ENCODE results near the gene ABCA5. TPM values are rescaled to one million over a fixed set of nuclear protein-coding genes. Genes with fewer than 3 reads are reported as not detected.
A peak's percentile ranks its signal among the peaks of the same experiment; 100 is the strongest.

ABCA5 gene
- total RNA-seq, 1 donor from 2014 or later: 485 TPM

DNA sequence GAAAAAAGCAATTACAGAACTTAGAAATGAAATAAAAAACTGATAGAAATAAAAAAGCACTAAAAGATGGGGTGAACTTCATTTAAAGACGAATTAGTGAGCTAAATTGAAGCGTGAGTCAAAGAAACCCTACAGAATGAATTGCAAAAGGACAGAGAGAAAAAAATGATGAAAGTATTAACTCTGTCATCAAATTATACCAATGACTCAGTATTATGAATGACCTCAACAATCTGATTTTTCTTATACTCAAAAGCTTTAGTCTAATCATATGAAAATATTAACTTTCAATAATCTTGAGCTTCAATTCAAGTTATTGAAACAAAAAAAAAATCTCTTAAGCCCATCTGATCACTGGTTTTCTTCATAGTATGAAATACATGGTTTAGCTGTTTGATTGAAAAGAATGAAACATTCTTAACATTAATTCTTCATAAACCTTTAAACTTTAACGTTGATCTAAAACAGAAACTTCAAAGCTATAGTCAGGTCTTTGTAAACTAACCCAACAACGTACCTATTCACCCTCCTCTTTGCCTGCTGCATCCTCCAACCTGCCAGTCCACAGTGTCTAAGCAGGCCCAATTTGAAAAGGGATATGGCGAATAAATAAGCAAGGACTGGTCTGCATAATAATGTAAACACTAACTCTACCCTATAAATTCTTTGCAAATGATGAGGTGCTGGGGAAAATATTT lies 6.6 kb downstream of the ABCA5 start:
- TF ChIP-seq, protein P1, sequence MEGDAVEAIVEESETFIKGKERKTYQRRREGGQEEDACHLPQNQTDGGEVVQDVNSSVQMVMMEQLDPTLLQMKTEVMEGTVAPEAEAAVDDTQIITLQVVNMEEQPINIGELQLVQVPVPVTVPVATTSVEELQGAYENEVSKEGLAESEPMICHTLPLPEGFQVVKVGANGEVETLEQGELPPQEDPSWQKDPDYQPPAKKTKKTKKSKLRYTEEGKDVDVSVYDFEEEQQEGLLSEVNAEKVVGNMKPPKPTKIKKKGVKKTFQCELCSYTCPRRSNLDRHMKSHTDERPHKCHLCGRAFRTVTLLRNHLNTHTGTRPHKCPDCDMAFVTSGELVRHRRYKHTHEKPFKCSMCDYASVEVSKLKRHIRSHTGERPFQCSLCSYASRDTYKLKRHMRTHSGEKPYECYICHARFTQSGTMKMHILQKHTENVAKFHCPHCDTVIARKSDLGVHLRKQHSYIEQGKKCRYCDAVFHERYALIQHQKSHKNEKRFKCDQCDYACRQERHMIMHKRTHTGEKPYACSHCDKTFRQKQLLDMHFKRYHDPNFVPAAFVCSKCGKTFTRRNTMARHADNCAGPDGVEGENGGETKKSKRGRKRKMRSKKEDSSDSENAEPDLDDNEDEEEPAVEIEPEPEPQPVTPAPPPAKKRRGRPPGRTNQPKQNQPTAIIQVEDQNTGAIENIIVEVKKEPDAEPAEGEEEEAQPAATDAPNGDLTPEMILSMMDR (IDR thresholded peaks at IDR 0.05; ENCODE audit: partially characterized antibody, unreplicated experiment): no peak
- Mint-ChIP-seq H3K9me3 (ENCODE audit: unreplicated experiment) (peaks cover 1% of the 10 kb centered on the region), H3K4me1 (ENCODE audit: low read depth, unreplicated experiment) (peaks cover 50% of the 10 kb centered on the region), H3K27ac (ENCODE audit: unreplicated experiment) (no peak overlapping the region), H3K36me3 (ENCODE audit: unreplicated experiment) (no peaks in the 10 kb centered on the region), H3K4me3 (ENCODE audit: unreplicated experiment) (peak overlapping the region; percentile 30), H3K27me3 (ENCODE audit: unreplicated experiment) (peaks cover 3% of the 10 kb centered on the region)
- no peak for DNase-seq

DNA sequence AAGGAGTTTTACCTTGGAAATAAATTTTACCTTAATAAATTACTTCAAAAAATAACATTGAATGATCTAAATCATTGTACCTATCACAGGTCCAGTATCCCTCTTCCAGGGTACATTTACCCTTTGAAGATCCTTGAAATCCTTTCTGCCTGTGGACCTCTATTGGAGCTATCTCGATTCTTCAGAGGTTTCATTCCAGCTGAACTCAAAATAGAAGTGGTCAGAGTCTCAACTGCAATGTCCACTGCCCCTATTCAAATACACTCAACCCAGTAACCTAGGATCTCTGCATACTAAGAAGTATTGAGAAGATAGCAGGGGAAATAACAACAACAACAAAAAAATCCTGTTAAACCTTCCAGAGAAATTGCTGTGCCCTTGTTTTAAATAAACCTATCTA lies 9.3 kb downstream of the ABCA5 start:
- H3K4me3 Mint-ChIP-seq (ENCODE audit: unreplicated experiment): no peak overlapping the region
- no peaks in the 10 kb centered on the region for H3K36me3 Mint-ChIP-seq (ENCODE audit: unreplicated experiment)

DNA sequence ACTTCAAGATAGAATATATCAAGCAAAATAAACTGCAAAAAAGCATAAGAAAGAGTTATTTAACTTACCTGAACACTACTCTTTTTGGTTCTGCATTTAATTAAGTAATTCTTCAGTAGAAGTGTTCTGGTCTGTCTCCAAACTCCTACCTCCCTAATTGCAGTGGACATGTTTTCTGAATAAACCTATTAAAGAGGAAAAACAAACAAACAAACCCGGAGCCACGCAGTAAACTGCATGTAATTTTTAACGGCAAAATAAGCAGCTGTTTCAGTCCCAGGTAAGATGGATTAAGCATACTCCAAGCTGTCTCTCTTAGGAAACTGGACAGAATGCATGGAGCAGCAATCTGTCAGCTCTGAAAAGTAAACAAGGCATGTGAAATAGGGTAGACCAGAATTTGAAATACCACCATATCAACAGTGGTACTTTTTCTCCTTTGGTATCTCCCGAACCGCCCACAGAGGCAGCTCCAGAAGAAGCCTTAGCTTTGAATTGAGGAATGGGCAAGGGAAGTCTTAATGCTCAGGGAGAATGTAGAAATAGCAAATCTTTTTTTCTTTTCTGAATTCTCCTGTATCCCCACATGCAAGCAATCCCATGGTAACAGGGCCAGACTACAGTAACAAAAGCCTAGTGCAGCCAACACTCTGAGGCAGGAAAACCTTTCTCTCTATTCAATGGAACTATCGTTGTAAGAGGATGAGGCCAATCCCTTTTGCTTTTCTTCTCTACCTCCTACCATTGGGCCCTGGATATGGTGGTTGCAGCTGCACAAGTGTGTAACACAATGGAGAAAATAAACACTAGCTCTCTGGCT lies 12.5 kb downstream of the ABCA5 start:
- Mint-ChIP-seq H3K36me3 (ENCODE audit: unreplicated experiment) (no peaks in the 10 kb centered on the region), H3K27me3 (ENCODE audit: unreplicated experiment) (no peaks in the 10 kb centered on the region), H3K4me3 (ENCODE audit: unreplicated experiment) (peak overlapping the region; percentile 70), H3K4me1 (ENCODE audit: low read depth, unreplicated experiment) (peaks cover 31% of the 10 kb centered on the region), H3K9me3 (ENCODE audit: unreplicated experiment) (no peaks in the 10 kb centered on the region), H3K27ac (ENCODE audit: unreplicated experiment) (peak overlapping the region; percentile 83)
- TF ChIP-seq, protein P1 (IDR thresholded peaks at IDR 0.05; ENCODE audit: partially characterized antibody, unreplicated experiment): no peak
- no peak for DNase-seq

More for the DNA sequence above, 9.3 kb downstream of the ABCA5 start:
- TF ChIP-seq, protein P1 (IDR thresholded peaks at IDR 0.05; ENCODE audit: partially characterized antibody, unreplicated experiment): no peak
- Mint-ChIP-seq H3K4me1 (ENCODE audit: low read depth, unreplicated experiment) (peaks cover 45% of the 10 kb centered on the region), H3K27me3 (ENCODE audit: unreplicated experiment) (no peaks in the 10 kb centered on the region), H3K9me3 (ENCODE audit: unreplicated experiment) (no peaks in the 10 kb centered on the region), H3K27ac (ENCODE audit: unreplicated experiment) (peak overlapping the region; percentile 29)
- DNase-seq: no peak

DNA sequence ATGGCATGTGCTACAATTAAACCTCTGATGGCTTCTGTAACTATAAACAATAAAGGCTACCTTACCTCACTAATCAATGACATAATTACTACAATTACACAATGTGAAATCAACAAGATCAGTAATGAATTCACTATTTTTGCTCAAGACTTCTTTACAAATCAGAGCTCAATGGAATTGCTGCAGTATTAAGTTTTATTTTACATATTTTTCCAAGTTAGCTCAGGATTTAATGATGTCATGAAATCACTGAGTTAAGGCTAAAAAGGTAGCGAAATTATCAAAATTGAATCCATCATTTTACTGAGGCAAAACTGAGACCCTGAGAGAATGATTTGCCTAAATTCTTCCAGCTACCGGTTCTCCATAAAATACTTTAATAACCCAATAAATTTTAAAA lies 21.8 kb downstream of the ABCA5 start:
- no peaks in the 10 kb centered on the region for H3K4me1 Mint-ChIP-seq (ENCODE audit: low read depth, unreplicated experiment)
- H3K9me3 Mint-ChIP-seq (ENCODE audit: unreplicated experiment): no peaks in the 10 kb centered on the region
- no peak for DNase-seq
- no peaks in the 10 kb centered on the region for H3K27me3 Mint-ChIP-seq (ENCODE audit: unreplicated experiment)
- no peaks in the 10 kb centered on the region for H3K36me3 Mint-ChIP-seq (ENCODE audit: unreplicated experiment)
- TF ChIP-seq, protein P1 (IDR thresholded peaks at IDR 0.05; ENCODE audit: partially characterized antibody, unreplicated experiment): no peak
- peak overlapping the region; percentile 52 for H3K27ac Mint-ChIP-seq (ENCODE audit: unreplicated experiment)
- H3K4me3 Mint-ChIP-seq (ENCODE audit: unreplicated experiment): peak overlapping the region; percentile 47

DNA sequence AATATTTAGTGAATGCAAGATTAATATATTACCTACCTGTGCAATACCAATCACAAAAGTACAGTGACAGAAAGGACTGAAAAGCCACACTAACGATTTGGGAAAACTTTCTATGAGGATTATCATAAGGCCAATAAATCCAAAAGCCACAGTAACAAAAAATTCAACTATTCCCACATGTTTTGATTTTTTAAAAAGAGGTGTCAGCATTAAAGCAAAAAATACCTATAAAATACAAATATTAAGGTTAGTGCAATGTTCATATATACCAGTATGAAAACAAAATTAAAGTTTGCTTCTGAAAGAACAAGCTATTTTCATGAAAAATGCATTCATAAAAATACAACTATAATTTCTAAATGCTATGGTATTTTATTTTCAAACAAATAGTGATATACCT lies 24.3 kb downstream of the ABCA5 start:
- Mint-ChIP-seq H3K27me3 (ENCODE audit: unreplicated experiment) (no peaks in the 10 kb centered on the region), H3K36me3 (ENCODE audit: unreplicated experiment) (peaks cover 6% of the 10 kb centered on the region), H3K27ac (ENCODE audit: unreplicated experiment) (no peak overlapping the region), H3K9me3 (ENCODE audit: unreplicated experiment) (no peaks in the 10 kb centered on the region), H3K4me1 (ENCODE audit: low read depth, unreplicated experiment) (peaks cover 2% of the 10 kb centered on the region), H3K4me3 (ENCODE audit: unreplicated experiment) (no peak overlapping the region)
- DNase-seq: no peak
- TF ChIP-seq, protein P1 (IDR thresholded peaks at IDR 0.05; ENCODE audit: partially characterized antibody, unreplicated experiment): no peak
